Esophagus squamous epithelium (tissue), 5 donors: Measurements from ENCODE around the gene LAPTM5. TPM values are rescaled to one million over a fixed set of nuclear protein-coding genes. Genes with fewer than 3 reads are reported as not detected.

ENCODE experiments used
- DNase-seq: peaks from one replicate; lab custom pipeline; 2025; lab: John Stamatoyannopoulos, UW
- H3K27ac ChIP-seq, 4 donors: fragments of 200-600 bp; sonication (generic); one replicate each; pipeline ENCODE4 v1.5.1; 2016 to 2019; ENCODE audit warnings: mild to moderate bottlenecking in 1 of 4
- H3K27me3 ChIP-seq, 4 donors: fragments of 200-600 bp; sonication (generic); 1 replicate in 3 of 4; 2 replicates in 1 of 4; pipeline versions ENCODE4 v1.5.1 to v1.6.0; 2017 to 2021; ENCODE audit warnings: antibody characterized with exemption in 1 of 4
- H3K36me3 ChIP-seq, 3 donors: fragments of 200-600 bp; sonication (generic); one replicate each; pipeline ENCODE4 v1.5.1; 2016 to 2019
- H3K4me1 ChIP-seq, 3 donors: fragments of 200-600 bp; sonication (generic); one replicate each; pipeline ENCODE4 v1.5.1; 2017 to 2019
- H3K4me3 ChIP-seq, 4 donors: fragments of 200-600 bp; sonication (generic); 1 replicate in 3 of 4; 2 replicates in 1 of 4; pipeline ENCODE4 v1.5.1; 2016 to 2019; ENCODE audit warnings: mild to moderate bottlenecking in 2 of 4, moderate library complexity in 1 of 4
- H3K9me3 ChIP-seq, 3 donors: fragments of 200-600 bp; sonication (generic); one replicate each; pipeline ENCODE4 v1.5.1; 2016 to 2019
- CTCF ChIP-seq, 6 experiments: fragments of 450-650 bp in 4 of 6; fragments of 200-600 bp in 2 of 6; sonication (generic) in 2 of 6; IDR thresholded peaks; one replicate each; pipeline ENCODE4 v1.5.1; 2016 to 2019; ENCODE audit warnings: antibody characterized with exemption in 6 of 6, mild to moderate bottlenecking in 4 of 6, moderate library complexity in 4 of 6
- POLR2A ChIP-seq, 4 donors: fragments of 450-650 bp; IDR thresholded peaks; one replicate each; pipeline ENCODE4 v1.6.1; 2017; ENCODE audit warnings: antibody characterized with exemption in 4 of 4, mild to moderate bottlenecking in 4 of 4, moderate library complexity in 3 of 4
- WGBS, 2 donors: methylation state at CpG; one replicate each; pipeline ENCODE4 v1.1.5; 2018; 5-methylcytosine and 5-hydroxymethylcytosine counted together
- intact Hi-C: fragments of 100-400 bp; cut with DNase I; formaldehyde crosslinking; loops from one replicate; pipeline ENCODE4 v1.15.0; 2022
- total RNA-seq, 4 donors: library from RNA; depleted of rRNA; stranded (reverse); fragments of >200 nt; gene quantifications; one replicate each; pipeline ENCODE4 v1.1.0, GENCODE V29; 2016
- donor health status: DM: yes; HTN: yes; CAD: no.

The LAPTM5 gene
- total RNA-seq, 4 donors from 2014 or later: 6.3 to 53.4 (median 24.6) TPM

- TF ChIP-seq POLR2A (IDR thresholded peaks at IDR 0.05) (no peak), CTCF (IDR thresholded peaks at IDR 0.05) (no peak)
- Histone ChIP-seq H3K36me3 (no peaks in the 10 kb centered on the region), H3K4me3 (no peak overlapping the region), H3K4me1 (no peaks in the 10 kb centered on the region), H3K9me3 (no peaks in the 10 kb centered on the region), H3K27me3 (peaks cover 0 to 47% (median 0%) of the 10 kb centered on the region in 4 donors), H3K27ac (no peak overlapping the region)
- intact Hi-C loops: no loop called here
- WGBS, 2 donors: 73 to 88% methylated on average over 9 of the region's 12 CpGs
- DNase-seq: no peak
Observed at GRCh38 chr1:30789388-30790255, 32.0 kb upstream of the LAPTM5 start.

- no peaks in the 10 kb centered on the region for H3K4me1 ChIP-seq
- H3K27ac ChIP-seq: no peak overlapping the region
- H3K9me3 ChIP-seq: no peaks in the 10 kb centered on the region
- 75 to 92% methylated on average over 5 to 8 of the region's 9 CpGs for WGBS, 2 donors
- peaks cover 0 to 55% (median 0%) of the 10 kb centered on the region in 4 donors for H3K27me3 ChIP-seq
- H3K36me3 ChIP-seq: no peaks in the 10 kb centered on the region
- intact Hi-C loops: no loop called here
- no peak for TF ChIP-seq POLR2A (IDR thresholded peaks at IDR 0.05)
- TF ChIP-seq CTCF (IDR thresholded peaks at IDR 0.05): no peak
- no peak for DNase-seq
- no peak overlapping the region for H3K4me3 ChIP-seq
Observed at GRCh38 chr1:30788580-30789387, 31.2 kb upstream of the LAPTM5 start.

- Histone ChIP-seq H3K36me3 (no peaks in the 10 kb centered on the region), H3K9me3 (no peaks in the 10 kb centered on the region), H3K27ac (no peak overlapping the region), H3K4me1 (peaks cover 0 to 2% (median 0%) of the 10 kb centered on the region in 3 donors), H3K4me3 (no peak overlapping the region), H3K27me3 (peaks cover 0 to 63% (median 0%) of the 10 kb centered on the region in 4 donors)
- no peak for DNase-seq
- TF ChIP-seq POLR2A (IDR thresholded peaks at IDR 0.05) (no peak), CTCF (IDR thresholded peaks at IDR 0.05) (no peak)
- intact Hi-C loops: no loop called here
- WGBS, 2 donors: 81 to 86% methylated on average over 20 to 21 of the region's 21 CpGs
Observed at GRCh38 chr1:30787856-30788495, 30.4 kb upstream of the LAPTM5 start.

- WGBS, 2 donors: 69 to 79% methylated on average over 5 of the region's 5 CpGs
- peaks cover 0 to 70% (median 0%) of the 10 kb centered on the region in 4 donors for H3K27me3 ChIP-seq
- no peaks in the 10 kb centered on the region for H3K36me3 ChIP-seq
- intact Hi-C loops: no loop called here
- TF ChIP-seq CTCF (IDR thresholded peaks at IDR 0.05) (no peak), POLR2A (IDR thresholded peaks at IDR 0.05) (no peak)
- H3K4me1 ChIP-seq: peaks cover 0 to 9% (median 5%) of the 10 kb centered on the region in 3 donors
- no peak for DNase-seq
- no peak overlapping the region for H3K27ac ChIP-seq
- no peaks in the 10 kb centered on the region for H3K9me3 ChIP-seq
- H3K4me3 ChIP-seq: no peak overlapping the region
Observed at GRCh38 chr1:30787266-30787665, 29.7 kb upstream of the LAPTM5 start.
